Fibroblast of the aortic adventitia (primary cell): Measurements from ENCODE around the gene GPR152. TPM values are rescaled to one million over a fixed set of nuclear protein-coding genes. Genes with fewer than 3 reads are reported as not detected.
"Not testable (repeated sequence)": the region's sequence is repeated elsewhere in the genome, so short reads cannot be mapped to it uniquely, and the experiment has no call there.

ENCODE experiments used
- DNase-seq: peaks from one replicate; pipeline ENCODE4 v3.0.0-alpha.2; 2010; ENCODE audit warnings: low read depth
- H3K4me3 ChIP-seq: 2 replicates; pipeline ENCODE4 v1.5.1; 2011; ENCODE audit warnings: low read depth, mild to moderate bottlenecking, control low read depth, low read length, moderate library complexity
- CTCF ChIP-seq: IDR thresholded peaks from 2 replicates; pipeline ENCODE4 v1.5.1; 2011; ENCODE audit warnings: mild to moderate bottlenecking, low read length, control low read depth, inconsistent platforms; ENCODE audit not compliant: insufficient read depth
- total RNA-seq: library from RNA; depleted of rRNA; stranded (reverse); fragments of >200 nt; gene quantifications from 2 replicates; pipeline ENCODE4 v1.2.3, GENCODE V29; 2012; ENCODE audit warnings: low replicate concordance

The GPR152 gene
- total RNA-seq, 1 donor = not detected

GRCh38 chr11:67466962-67467771 is 14.6 kb upstream of the GPR152 start:
- no peak for TF ChIP-seq CTCF
- H3K4me3 ChIP-seq = peak overlapping the region; percentile 78
- no peak for DNase-seq

GRCh38 chr11:67466367-67466766 is 13.8 kb upstream of the GPR152 start:
- no peak overlapping the region for H3K4me3 ChIP-seq
- no peak for DNase-seq
- no peak for TF ChIP-seq CTCF

GRCh38 chr11:67465530-67465929 is 13.0 kb upstream of the GPR152 start:
- peak; percentile 61 for DNase-seq
- not testable (repeated sequence) for H3K4me3 ChIP-seq

- DNase-seq = no peak
- no peak for TF ChIP-seq CTCF
- peak overlapping the region; percentile 67 for H3K4me3 ChIP-seq
These were observed 12.6 kb upstream of the GPR152 start for GRCh38 chr11:67465189-67465510.

- H3K4me3 ChIP-seq = peak overlapping the region; percentile 67
- DNase-seq = peak; percentile 28
These were observed 12.1 kb upstream of the GPR152 start for GRCh38 chr11:67464411-67465188.

GRCh38 chr11:67463680-67464410 is 11.3 kb upstream of the GPR152 start:
- TF ChIP-seq CTCF = no peak
- no peak overlapping the region for H3K4me3 ChIP-seq
- no peak for DNase-seq

More at GRCh38 chr11:67464411-67465188, 12.1 kb upstream of the GPR152 start:
- TF ChIP-seq CTCF = no peak

- TF ChIP-seq CTCF = no peak
- H3K4me3 ChIP-seq = no peak overlapping the region
- no peak for DNase-seq
These were observed 10.7 kb upstream of the GPR152 start for GRCh38 chr11:67463186-67463585.
